Dedifferentiated amniotic fluid mesenchymal stem cell (primary cell): Measurements from ENCODE around the gene NOD1.
"Not testable (repeated sequence)": the region's sequence is repeated elsewhere in the genome, so short reads cannot be mapped to it uniquely, and the experiment has no call there.

Experiments used
- DNase-seq: peaks from one replicate; pipeline ENCODE4 v3.0.0-alpha.2; 2016; ENCODE audit errors: extremely low spot score

Gene NOD1

DNA sequence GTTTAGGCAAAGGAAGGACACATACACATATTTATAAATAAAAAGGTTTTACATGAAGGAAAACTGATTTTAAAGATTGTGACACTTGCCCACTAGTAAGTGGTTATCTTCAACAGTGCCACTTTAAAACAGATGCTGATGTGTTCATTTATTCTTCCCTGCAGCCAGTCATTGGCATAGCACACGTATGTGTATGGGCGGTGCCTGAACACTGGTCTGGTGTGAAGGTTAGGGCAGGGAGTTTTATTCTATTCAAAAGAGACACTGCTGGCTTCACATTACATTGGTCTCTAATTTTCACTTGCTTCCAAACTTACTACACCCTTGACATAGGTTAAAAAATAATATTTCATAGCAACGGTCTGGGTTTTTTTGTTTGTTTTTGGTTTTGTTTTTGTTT, 57.9 kb downstream of the NOD1 start:
- DNase-seq = no peak

DNA sequence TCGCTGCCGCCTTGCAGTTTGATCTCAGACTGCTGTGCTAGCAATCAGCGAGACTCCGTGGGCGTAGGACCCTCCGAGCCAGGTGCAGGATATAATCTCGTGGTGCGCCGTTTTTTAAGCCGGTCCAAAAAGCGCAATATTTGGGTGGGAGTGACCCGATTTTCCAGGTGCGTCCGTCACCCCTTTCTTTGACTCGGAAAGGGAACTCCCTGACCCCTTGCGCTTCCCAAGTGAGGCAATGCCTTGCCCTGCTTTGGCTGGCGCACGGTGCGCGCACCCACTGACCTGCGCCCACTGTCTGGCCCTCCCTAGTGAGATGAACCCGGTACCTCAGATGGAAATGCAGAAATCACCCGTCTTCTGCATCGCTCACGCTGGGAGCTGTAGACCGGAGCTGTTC, 58.5 kb downstream of the NOD1 start:
- not testable (repeated sequence) for DNase-seq

DNA sequence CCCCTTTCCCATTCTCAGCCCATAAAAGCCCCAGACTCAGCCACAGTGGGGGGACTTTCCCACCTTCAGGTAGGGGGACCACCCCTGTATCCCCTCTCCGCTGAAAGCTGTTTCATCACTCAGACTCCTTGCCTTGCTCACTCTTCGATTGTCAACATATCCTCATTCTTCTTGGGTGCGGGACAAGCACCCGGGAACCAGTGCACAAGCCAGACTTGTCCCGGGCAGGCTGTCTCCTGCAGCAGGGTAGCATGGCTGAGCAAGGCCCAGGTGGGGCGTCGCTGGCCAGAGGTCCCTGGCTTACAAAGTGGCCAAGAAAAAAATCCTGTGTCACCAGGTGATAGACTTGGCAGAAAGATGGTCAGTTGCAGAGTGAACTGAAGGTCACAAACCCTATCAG, 64.7 kb downstream of the NOD1 start:
- DNase-seq = no peak

DNA sequence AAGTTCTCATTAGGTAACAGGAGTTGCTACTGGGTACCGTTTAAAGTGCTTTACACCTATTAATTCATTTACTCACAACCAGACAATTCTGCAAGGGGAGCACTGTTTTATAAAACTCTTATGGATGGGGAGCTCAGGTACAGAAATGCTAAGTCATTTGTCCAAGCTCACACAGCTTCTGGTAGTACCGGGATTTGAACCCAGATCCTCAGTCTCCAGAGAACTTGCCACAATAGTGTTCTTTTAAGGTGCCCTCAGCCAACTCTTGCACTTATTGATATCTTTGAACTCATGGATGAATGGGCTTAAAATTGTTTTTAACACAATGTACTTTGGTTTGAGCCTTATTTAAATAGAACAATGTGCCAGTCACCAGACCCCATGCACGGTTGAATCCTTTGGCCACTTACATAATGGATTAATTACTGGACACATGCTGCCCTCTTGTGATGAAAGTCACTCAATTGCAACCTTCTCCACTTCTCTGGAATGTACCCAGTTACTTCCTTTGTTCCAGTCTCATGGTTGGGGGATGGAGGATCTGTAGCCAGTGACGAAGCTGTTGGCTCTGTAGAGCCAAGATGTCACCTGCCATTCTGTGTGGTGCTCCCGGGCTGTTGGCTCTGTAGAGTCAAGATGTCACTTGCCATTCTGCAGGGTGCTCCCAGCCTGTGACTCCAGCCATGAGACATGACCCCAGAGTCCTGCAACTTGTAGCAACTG, 65.6 kb downstream of the NOD1 start:
- DNase-seq = peak; percentile 87

DNA sequence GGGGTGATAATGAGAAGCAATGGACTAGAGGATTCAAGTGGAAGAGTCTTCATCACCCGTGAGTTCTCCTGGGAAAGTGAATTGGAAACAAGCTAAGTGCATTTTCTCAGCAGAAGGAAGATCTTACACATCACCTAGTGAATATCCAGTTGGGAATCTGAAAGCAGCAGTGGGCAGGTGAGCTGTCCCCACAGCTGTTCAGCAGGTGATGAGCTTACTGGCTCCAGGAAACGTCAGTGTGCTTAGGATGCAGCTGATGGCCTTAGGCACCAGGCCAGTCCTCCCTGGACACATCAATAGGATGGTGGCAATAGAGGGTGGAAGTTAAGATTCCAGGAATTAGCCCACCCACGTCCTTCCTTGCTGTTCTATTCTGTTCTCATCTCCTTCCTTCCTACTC, 66.7 kb downstream of the NOD1 start:
- no peak for DNase-seq

DNA sequence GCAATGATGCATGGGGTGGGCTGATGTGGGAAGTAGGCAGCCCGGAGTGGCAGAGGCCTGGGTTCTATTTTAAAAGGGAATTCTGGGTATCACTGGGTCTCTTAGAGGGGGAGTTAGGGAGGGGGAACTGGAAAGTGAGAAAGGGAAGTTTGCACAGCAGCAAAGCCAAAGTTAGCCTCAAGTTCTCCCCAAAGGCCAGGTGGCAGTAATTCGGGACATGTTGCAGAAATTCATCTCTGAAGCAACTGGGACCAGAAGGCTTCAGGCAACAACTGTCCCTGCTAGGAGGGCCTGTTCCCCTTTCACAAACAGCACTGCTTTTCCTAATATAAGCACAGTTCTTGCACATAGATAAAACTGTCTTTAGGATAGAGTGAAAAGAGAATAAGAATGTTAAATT, 67.4 kb downstream of the NOD1 start:
- no peak for DNase-seq

DNA sequence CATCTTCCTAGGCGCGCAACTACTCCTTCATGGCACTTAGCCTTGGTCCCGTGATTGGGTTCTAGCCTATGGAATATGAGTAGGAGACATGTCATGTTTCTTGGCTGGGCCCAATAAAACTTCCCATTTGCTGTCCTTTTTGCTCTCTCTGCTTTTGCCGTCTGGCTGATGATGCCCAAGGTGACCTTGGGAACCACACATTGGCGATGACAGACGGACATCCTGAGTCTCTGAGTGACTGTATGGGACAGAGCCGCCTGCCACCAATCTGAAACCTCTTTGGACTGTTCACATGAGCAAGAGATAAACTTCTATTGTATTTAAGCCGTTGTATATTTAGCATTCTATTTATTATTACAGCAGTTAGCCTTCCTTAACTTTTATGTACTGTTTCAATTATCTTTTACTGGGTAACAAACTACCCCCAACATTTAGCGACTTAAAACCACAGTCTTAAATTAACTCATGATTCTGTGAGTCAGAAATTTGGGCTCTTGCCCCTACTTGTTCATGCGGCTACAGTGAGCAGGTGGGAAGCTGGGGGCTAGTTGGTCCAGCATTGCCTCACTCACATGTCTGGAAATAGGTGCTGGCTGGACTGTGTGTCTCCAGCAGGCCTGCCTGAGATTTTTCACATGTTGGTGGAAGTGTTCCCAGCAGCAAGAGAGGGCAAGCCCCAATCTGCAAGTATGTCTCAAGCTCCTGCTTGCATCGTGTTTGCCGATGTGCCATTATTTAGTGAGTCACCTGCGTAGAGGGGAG, 71.7 kb downstream of the NOD1 start:
- no peak for DNase-seq

DNA sequence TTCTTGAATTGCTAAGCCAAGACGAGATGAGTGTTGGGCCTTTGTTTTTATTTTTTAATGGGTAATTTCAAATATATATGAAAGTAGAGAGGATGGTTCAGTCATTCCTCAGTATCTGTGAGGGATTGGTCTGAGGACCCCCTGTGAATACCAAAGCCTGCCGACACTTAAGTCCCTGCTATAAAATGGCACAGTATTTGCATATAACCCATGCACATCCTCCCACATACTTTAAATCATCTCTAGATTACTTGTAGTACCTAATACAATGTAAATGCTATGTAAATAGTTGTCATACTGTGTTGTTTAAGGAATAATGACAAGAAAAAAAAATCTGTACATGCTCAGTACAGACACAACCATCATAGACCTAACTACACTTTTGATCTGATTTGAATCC, 73.4 kb downstream of the NOD1 start:
- DNase-seq = no peak

DNA sequence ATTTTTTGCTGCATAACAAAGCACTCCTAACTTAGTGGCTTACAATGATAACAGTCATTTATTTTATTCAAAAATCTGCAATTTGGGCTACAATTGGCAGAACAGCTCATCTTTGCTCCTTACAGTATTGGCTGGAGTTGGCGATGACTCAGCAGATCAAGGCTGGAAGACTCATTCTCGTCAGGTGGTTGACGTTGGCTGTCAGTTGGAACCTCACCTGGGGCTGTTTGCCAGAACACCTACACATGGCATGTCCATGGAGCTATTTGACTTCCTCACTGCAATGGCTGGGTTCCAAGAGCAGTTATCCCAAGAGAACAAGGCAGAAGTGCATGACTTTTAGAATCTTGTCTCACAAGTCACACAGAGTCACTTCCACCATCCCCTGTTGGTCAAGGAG, 75.1 kb downstream of the NOD1 start:
- no peak for DNase-seq

DNA sequence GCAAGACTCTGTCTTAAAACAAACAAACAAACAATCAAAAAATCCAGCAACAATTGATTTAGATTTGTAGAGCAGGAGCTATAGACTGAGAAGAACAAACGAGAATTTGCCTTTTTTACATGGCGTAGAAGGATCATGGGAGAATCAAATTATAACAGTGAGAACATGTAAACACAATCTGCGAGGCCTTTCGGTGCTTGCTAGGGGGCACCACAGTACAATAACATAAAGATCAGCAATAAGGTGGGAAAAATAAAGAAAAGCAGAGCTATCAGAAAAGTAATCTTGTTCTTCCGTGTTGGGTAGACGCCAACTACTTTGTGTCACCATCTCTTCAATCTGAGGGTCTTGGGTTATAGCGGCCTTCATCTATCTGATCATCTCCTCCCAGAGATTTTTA, 82.2 kb downstream of the NOD1 start:
- no peak for DNase-seq

DNA sequence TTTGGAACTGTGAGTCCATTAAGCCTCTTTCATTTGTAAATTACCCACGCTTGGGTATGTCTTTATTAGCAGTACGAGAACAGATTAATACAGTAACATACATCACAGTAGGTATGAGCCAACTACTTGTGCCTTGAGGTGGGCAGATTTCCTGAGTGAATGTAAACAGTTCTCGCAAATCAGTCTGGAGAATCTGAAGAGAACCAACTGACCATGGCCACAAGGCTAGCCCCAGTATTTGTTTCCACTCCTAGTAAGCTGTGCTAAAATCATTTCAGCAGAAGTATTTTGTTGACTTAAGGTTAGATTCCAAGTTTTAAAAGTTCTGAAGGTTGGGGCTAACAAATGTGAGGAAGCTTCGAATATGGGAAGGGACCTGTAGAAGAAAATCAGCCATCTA, 82.9 kb downstream of the NOD1 start:
- DNase-seq = no peak

DNA sequence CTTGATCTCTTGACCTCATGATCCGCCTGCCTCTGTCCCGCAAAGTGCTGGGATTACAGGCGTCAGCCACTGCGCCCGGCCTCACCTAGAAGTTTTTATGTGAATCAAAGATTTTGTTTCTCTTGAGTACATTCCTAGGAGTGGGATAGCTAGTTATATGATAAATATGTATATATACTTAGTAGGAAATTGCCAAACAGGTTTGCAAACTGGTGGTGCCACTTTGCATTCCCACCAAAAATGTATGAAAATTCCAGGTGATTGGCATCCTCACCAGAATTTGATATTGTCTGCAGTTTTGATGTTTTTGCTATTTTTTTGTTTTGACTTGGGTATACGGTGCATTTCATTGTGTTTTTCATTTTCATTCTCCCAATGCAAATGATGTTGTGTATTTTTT, 86.8 kb downstream of the NOD1 start:
- no peak for DNase-seq

DNA sequence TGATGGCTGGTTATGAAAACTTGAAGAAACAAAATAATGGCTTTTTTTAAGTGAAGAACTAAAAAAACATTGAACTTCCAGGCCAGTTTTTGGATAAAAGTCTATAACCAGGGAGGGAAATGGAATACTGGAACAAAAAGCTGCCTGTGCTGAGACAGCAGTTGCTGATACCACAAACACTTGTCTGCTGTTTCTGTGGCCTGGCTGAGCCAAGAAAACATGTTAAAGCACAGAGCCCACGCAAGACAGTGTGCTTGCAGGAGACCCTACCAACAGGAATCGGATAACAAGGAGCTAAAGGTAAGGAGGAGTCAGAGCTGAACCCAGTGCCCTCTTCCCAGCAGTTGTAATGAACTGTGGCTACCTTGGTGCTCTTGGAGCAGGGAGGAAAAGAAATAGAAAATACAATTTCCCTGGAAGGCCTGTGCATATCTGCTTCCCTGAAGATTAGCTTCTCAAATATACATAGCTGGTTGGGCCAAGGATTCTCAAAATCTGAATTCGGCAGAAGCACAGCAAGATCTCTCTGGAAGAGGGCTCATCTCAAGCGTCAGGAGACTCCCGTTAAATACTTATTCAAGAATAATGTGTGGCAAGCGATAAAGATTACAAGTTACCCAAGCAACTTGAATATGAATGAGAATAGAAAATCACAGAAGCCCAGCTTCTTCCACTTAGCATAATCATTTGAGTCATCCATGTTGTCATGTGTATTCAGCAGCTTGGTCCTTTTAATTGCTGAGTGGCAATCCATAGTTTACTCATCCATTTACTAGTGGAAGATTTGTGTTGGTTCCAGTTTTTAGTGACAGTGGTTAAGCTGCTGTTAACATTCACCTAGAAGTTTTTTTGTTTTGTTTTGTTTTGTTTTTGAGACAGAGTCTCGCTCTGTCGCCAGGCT, 87.6 kb downstream of the NOD1 start:
- no peak for DNase-seq

DNA sequence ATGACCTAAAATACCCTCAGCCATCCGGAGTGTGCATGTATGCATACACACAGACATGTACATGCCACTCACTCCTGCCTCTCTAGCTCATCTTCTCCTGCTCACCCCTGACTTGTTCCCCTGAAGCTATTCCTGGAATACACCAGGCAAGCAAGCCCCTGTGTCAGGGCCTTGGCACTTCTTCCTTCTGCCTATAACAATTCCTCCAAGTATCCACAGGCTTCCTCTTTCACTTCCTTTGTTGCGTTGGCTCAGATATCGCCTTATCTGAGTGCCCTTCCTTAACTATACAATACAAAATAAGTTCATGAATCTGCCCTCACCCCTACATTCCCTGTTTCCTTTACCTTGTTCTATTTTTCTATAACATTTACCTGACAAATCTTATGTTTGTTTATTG, 88.8 kb downstream of the NOD1 start:
- DNase-seq = no peak

DNA sequence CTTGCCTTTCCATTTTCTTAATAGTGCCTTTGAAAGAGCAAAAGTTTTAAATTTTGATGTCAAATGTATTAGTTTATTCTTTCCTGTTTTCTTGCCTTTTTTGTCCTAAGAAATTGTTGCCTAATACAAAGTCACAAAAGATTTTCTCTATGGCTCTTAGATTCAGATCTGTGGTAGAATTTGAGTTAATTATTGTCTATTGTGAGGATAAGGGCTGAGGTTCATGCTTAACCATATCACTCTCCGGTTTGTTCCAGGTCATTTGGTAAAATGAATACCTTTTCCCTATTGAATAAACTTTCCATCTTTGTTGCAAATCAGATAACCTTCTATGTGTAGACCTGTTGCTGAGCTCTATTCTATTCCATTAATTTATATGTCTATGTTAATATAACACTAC, 96.0 kb downstream of the NOD1 start:
- no peak for DNase-seq

DNA sequence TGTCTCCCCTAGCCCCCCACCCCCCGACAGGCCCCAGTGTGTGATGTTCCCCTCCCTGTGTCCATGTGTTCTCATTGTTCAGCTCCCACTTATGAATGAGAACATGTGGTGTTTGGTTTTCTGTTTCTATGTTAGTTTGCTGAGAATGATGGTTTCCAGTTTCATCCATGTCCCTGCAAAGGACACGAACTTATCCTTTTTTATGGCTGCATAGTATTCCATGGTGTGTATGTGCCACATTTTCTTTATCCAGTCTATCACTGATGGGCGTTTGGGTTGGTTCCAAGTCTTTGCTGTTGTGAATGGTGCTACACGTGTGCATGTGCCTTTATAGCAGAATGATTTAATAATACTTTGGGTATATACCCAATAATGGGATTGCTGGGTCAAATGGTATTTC, 97.8 kb downstream of the NOD1 start:
- DNase-seq = not testable (repeated sequence)

DNA sequence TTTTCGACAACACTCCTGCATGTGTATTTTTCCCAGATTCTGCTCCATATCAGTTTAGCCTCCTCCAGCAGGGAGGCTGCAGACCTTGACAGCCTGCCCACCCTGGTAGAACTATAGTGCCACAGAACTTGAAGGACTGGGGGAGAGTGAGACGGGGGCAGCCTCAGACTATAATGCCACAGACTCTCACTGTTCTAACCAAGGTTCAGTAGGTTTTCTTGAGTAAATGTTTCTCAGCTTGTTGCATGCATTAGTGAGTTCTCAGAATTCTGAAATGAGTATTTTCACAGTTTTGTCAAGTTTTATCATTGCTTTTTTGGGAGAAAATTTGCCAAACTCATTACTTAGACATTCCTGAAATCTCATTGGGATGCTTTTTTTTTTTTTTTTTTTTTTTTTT, 98.3 kb downstream of the NOD1 start:
- DNase-seq = no peak

DNA sequence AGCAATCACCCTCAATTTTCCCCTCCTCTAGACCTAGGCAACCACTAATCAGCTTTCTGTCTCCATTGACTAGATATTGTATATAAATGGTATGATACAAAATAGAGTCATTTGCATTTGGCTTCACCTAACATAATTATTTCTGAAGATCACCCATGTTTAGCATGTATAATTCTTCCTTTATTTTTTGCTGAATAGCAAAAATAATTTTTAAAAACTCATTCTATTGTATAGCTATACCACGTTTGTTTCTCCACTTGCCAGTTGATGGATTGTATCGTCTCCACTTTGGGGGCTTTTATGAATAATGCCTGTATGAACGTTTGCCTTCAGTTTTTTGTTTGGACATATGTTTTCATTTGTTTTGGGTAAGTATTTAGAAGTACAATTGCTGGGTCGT, 98.8 kb downstream of the NOD1 start:
- DNase-seq = no peak

DNA sequence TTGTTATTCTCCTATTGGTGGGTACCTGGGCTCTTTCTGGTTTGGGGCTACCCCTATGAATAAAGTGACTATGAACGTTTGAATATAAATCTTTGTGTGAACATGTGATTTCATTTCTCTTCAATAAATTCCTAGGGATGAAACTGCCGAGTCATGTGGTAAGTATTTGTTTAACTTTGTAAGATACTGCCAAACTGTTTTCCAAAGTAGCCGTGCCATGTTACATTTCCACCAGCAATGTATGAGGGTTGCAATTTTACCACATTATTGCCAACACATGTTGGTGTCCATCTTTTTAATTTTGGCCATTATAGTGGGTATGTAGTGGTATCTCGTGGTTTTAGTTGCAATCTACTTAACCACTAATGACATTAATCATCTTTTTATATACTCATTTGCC, 99.5 kb downstream of the NOD1 start:
- DNase-seq = no peak

DNA sequence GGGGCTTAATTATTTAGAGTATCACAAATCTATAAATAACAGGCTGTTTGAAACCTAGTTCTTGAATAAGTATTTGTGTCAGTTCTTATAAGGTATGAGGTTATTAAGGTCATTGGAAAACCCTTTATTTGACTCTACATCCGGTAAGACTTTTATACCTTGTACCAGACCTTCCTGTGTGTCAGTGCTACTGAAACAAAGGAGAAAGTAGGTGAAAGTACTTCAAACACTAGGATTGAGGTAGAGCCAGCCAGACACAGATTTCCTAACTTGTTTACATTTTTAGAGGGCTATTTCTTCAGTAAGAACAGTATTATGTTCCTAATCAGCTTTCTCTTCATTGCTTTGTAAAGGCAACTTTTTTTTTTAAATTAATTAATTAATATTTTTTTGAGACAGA, 100.3 kb downstream of the NOD1 start:
- DNase-seq = no peak
